ENCODE measurements around the gene TDRD9.

DNA sequence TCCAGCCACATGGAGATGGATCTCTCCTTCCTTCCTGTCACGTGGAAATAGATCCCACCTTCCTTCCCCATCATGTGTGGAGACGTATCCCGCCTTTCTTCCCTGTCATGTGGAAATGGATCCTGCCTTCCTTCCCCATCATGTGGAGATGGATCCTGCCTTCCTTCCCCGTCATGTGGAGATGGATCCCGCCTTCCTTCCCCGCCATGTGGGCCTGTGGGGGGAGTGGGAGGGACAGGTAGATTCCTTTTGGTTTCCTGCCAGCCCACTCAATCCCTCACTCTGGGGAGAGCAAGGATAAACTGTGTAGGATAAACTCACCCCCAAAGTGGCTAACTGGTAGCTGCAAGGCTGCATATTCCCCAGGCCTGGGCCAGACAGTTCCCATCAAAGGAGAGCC lies 31.7 kb upstream of the TDRD9 start:
- no peak for TF ChIP-seq TAF1 (IDR thresholded peaks at IDR 0.05; ENCODE audit: borderline replicate concordance, low read depth, low read length)
- TF ChIP-seq POLR2AphosphoS5 (IDR thresholded peaks at IDR 0.05; ENCODE audit: low read depth, low read length), result no peak
- TF ChIP-seq POLR2A (IDR thresholded peaks at IDR 0.05; ENCODE audit: low read depth, low read length), result no peak

All from GM12892 (cell line).